GM19240 (cell line): ENCODE data around the gene LRMDA.

Source experiments
- DNase-seq: peaks from one replicate; pipeline ENCODE4 v3.0.0; 2011; ENCODE audit warnings: low spot score; ENCODE audit not compliant: insufficient read length

Gene LRMDA

DNA sequence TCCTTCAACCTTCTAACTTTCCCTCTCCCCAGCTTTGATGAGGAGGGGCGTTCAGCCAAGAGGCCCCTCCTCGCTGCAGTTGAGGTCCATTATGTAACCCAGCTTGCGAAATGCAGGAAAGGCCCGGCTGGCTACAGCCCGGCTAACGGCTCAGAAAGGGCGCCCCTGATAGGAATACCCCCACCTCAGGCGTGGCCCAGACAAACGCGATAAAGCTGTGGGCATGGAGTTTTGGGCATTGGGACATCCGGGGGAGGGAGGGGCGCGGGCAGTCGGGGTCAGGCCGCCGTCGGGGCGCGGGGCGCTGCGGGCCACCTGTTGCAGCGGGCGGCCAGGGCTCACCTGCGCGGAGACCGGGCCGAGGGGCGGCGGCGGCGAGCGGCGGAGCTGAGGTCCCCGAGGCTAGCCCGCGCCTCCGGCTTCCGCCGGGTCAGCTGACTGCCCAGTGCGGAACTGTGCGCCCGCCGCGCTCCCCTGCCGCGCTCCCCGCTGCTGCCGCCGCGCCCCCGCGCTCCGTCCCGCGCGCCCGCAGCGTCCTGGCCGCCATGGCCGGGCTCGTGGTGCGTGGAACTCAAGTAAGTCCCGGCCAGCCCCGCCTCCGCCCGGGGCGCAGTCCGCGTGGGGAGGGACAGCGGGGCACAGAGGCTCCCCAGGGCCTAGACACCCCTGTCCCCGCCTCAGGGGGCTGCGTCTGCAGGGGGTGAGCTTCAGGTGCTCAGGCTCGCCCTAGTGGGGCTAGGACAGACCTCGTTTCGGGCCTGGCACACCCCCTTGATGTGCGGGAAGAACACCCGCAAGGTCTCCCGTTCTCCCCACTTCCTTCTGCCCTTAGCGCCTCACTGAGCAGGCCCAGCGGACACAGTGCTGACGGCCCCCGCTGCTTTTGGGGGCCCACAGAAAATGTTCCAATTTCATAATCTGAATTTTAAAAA, at the start of gene LRMDA:
TSS of gene LRMDA (plus strand) at position 445 of the 932 bp plus-strand sequence.
- DNase-seq = no peak

DNA sequence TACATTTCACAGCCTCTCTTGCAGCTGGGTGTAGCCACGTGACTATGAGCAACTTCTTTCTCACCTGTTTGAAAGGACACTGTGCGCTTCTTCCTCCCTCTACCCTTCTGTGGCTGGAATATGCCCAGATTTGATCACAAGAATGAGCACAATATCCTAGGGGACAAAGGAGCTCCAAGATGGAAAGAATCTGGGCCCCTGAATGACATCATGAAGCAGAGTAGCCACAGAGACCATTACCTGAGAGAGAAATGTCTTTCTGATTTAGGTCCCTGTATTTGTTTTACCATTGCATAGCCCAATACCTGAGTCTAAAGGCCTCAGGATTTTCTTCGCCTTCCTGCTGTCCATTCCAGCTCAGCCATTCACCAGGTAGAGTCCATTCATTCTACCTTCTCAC, 45.3 kb upstream of the LRMDA start:
- DNase-seq = no peak

- DNase-seq = no peak
Measured at GRCh38 chr10:75388082-75388481, 43.3 kb upstream of the LRMDA start.

GRCh38 chr10:75390178-75390577, 41.2 kb upstream of the LRMDA start:
- no peak for DNase-seq

- DNase-seq = no peak
Measured at GRCh38 chr10:75392271-75392670, 39.2 kb upstream of the LRMDA start.

DNA sequence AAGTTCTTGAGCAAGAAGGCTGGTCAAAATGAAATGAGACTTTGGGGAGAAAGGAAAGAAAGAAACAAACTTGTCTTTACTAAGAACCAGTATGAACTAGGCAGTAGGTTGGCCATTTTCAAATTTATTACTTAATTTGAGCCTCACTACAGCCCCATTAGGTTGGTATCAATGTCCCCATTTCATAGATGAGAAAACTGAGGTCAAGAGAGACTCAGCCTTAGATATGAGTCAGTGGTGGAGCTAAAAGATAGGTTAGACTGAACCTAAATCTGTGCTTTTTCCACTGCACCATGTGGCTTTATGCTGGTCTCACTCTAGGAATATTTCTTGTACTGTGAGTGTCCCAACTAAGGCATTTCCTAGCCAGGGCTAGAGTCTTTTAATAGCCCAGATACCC, 38.7 kb upstream of the LRMDA start:
- no peak for DNase-seq

GRCh38 chr10:75394221-75394620, 37.2 kb upstream of the LRMDA start:
- DNase-seq = no peak

DNA sequence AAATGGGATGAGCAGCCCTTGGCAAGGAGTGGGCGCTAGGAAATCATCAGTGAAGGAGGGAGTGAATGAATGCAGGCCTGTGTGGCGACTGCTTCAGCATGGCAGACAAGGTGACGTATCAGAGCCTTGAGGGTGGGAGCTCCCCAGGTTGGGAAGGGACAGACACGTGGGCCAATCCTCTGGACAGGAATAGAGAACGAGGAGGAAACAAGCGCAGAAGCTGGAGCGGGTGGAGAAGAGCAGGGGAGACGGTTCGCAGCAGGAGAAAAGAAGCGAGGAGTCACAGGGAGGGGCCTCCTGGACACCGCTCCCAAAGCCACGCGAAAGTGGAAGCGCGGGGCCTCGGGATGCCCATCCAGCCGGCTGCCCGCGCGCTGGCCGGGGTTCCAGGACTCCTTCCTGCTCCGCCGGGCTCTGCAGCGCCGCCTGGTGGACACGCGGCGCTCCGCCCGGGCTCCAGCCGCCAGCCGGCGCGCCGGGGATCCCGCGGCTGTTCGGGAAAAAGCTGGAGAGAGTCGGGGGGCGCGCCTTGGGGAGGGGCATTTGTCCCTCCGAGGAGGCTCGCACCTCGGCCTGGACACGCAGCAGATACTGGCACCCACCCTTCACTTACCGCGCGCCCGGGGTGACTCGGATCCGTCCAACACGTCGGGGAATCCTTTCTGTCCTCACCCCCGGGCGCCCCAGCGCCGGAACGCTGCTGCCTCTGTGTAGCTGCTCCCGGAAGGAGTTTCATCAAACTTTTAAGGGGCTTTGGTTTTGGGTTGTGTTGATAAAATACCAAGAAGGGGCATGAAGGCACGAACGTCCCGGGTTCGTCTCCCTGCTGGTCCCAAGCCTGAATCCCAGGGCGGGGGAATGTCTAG, 36.1 kb upstream of the LRMDA start:
- no peak for DNase-seq

DNA sequence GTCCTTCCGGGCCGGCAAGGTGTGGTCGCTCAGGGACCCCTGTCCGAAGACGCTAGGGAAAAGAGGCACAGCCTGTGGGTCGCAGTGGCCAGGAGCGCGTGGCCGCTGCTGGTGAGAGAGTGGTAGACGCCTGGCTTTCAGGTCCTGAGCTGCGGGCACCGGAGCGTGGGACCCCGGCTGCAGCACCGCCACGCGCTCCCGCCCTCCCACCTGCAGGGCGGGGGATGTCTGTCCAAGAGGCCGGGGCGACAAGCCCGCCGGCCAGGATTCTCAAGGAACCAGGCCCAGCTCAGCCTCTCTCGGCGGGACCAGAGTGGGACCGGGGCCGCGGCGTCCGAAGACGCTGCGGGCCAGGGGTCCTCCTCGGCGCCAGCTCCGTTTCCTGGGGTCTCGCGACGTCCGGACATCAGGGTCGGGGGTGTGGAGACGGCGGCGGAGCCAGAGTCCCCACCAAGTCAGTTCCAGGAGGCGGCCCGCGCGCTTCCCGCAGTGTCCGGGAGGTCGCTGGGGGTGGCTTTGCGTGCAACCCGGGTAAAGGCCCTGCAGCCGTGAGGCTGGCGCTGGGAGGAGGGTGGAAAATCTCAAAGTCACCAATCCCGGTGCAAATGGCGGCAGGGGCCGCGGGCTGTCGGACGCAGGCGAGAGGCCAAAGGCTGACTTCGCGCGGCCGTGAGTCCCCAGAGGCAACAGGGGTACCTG, 35.3 kb upstream of the LRMDA start:
- no peak for DNase-seq

- DNase-seq = no peak
Measured at GRCh38 chr10:75396631-75397495, 34.6 kb upstream of the LRMDA start.

- DNase-seq = no peak
Measured at GRCh38 chr10:75397496-75398199, 33.8 kb upstream of the LRMDA start.

- no peak for DNase-seq
Measured at GRCh38 chr10:75398200-75398691, 33.2 kb upstream of the LRMDA start.

DNA sequence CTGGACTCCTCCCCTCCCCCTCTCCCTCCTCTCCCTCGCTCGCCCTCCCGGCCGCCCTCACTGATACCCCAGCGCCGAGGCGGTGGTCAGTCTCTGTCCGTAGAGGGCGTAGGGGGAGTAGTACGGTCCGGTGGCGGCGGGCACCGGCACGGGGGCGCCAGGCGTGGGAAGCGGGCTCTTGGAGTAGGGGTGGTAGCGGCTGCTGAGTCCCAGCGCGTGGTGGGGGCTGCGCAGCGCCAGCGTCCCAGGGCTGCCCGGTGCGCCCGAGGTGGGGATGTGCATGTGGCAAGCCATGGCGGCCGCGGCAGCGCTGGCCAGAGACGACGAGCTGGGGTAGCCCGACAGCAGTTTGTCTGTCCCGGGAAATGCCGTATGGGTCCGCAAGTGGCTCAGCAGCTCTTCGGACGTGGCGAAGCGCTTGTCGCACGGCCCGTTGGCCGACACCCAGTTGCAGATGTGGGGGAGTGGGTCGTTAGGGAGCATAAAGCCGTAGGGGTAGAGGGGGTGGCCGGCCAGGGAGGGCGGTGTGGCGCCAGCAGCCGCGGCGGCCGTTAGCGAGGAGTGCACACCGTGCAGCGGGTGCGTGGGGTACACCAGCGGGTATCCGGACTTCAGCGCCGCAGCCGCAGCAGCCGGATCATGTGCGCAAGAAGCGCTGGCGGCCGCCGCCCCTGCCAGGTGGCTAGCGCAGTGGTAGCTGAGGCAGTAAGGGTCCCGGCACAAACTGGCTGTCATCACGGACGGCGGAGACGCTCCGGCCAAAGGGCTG, 32.5 kb upstream of the LRMDA start:
- DNase-seq = no peak

- no peak for DNase-seq
Measured at GRCh38 chr10:75399461-75400162, 31.8 kb upstream of the LRMDA start.

GRCh38 chr10:75400163-75400770, 31.2 kb upstream of the LRMDA start:
- no peak for DNase-seq

DNA sequence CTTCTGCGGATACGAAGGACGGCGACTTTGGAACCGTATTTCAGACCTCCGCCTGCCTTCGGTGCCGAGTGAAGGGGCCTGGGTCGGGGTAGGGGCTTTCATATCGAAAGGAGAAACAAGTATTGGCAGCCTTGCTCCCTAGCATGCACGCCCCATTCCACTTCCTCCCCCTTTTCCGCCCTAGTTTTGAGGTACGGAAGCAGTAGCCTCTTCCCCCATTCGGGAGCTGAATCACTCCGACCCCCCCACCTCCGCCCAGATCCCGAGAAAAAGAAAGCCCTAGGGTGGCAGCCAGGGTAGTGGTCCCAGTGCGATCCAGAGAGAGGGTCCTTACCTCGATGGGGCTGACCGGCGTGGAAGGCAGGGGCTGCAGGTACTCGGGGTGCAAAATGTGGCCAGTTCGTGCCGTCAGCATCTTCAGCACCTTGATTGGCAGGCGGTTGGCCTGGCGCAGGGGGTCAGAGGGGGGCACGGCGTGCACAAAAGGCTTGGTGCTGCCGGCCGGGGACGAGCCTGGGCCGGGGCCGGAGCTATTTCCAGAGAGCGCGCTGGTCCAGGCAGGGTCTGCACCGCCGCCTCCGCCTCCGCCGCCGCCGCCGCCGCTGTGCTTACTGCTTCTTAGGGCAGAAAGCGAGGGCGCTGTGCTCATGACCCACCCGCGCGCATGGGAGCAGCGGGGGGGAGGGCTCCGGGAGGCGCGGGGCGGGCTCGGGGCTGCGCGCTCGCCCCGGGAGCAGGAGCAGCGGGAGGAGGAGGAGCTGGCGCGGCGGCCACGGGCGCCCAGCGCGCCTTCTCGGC, 30.5 kb upstream of the LRMDA start:
- DNase-seq = no peak
